T-cell (primary cell): ENCODE measurements around the gene FMN2. TPM values are rescaled to one million over a fixed set of nuclear protein-coding genes. Genes with fewer than 3 reads are reported as not detected.

Source experiments
- ATAC-seq, 4 experiments: fragments of 200-7000 bp in 3 of 4; fragments of 150-1000 bp in 1 of 4; cut with Tn5 transposase; replicated peaks in 1 of 4; 1 replicate in 3 of 4; 2 replicates in 1 of 4; pipeline ENCODE4 v1.10.0; 2021; ENCODE audit warnings: moderate library complexity in 3 of 4, mild to moderate bottlenecking in 2 of 4, moderate number of reproducible peaks in 1 of 4
- CTCF ChIA-PET, 2 donors: fragments of 300-600 bp; sonication (Branson Sonifier 250); formaldehyde crosslinking; loops; one replicate each; lab custom pipeline; 2022; ENCODE audit warnings: antibody characterized with exemption in 2 of 2; lab: Charles Lee
- POLR2A ChIA-PET, 2 donors: fragments of 300-600 bp; sonication (Branson Sonifier 250); formaldehyde crosslinking; loops; one replicate each; lab custom pipeline; 2022; ENCODE audit warnings: antibody characterized with exemption in 2 of 2; lab: Charles Lee
- DNase-seq, 35 experiments: peaks; one replicate each; pipeline versions ENCODE4 v3.0.0 to v3.0.0-alpha.2; 2013 to 2023
- H3K27ac ChIP-seq: one replicate; pipeline ENCODE4 v1.5.1; 2013; ENCODE audit warnings: low read length
- H3K27me3 ChIP-seq, 2 experiments: replicated peaks in 1 of 2; 1 replicate in 1 of 2; 2 replicates in 1 of 2; pipeline versions ENCODE4 v1.6.1 to v1.7.0; 2013; ENCODE audit warnings: low read length in 1 of 2, mixed read lengths in 1 of 2; ENCODE audit not compliant: control insufficient read depth in 2 of 2, insufficient read depth in 2 of 2; ENCODE audit errors: extremely low read depth in 1 of 2
- H3K36me3 ChIP-seq, 2 donors: 1 replicate in 1 of 2; 2 replicates in 1 of 2; pipeline versions ENCODE4 v1.6.1 to v1.7.0; 2013; ENCODE audit warnings: low read length in 1 of 2; ENCODE audit not compliant: control insufficient read depth in 2 of 2, insufficient read depth in 1 of 2; ENCODE audit errors: extremely low read depth in 1 of 2
- H3K4me1 ChIP-seq, 2 experiments: 1 replicate in 1 of 2; 2 replicates in 1 of 2; pipeline versions ENCODE4 v1.6.1 to v1.7.0; 2013; ENCODE audit warnings: low read length in 2 of 2, mixed read lengths in 1 of 2; ENCODE audit not compliant: insufficient read depth in 2 of 2, control insufficient read depth in 1 of 2; ENCODE audit errors: extremely low read depth in 1 of 2
- H3K4me3 ChIP-seq, 2 donors: 1 replicate in 1 of 2; 2 replicates in 1 of 2; pipeline versions ENCODE4 v1.5.1 to v1.7.0; 2013; ENCODE audit warnings: mild to moderate bottlenecking in 2 of 2, low read length in 1 of 2, moderate library complexity in 1 of 2; ENCODE audit not compliant: control insufficient read depth in 1 of 2; ENCODE audit errors: extremely low read depth in 1 of 2
- H3K9me3 ChIP-seq: 2 replicates; pipeline ENCODE4 v1.7.0; 2013
- H3K27ac Mint-ChIP-seq, 2 donors: one replicate each; pipeline ENCODE4 v1.8.0; 2020 to 2021; ENCODE audit warnings: mild to moderate bottlenecking in 2 of 2, mixed read lengths in 2 of 2
- H3K27me3 Mint-ChIP-seq, 2 donors: one replicate each; pipeline ENCODE4 v1.8.0; 2021 to 2022; ENCODE audit warnings: mixed read lengths in 2 of 2
- H3K36me3 Mint-ChIP-seq: one replicate; pipeline ENCODE4 v1.8.0; 2021; ENCODE audit warnings: mixed read lengths
- H3K4me1 Mint-ChIP-seq, 3 donors: one replicate each; pipeline ENCODE4 v1.8.0; 2020 to 2022; ENCODE audit warnings: mixed read lengths in 3 of 3, mild to moderate bottlenecking in 1 of 3
- H3K4me3 Mint-ChIP-seq, 3 donors: one replicate each; pipeline ENCODE4 v1.8.0; 2020 to 2022; ENCODE audit warnings: mild to moderate bottlenecking in 3 of 3, mixed read lengths in 3 of 3, moderate library complexity in 3 of 3
- H3K9me3 Mint-ChIP-seq, 3 donors: one replicate each; pipeline ENCODE4 v1.8.0; 2020 to 2022; ENCODE audit warnings: mixed read lengths in 3 of 3
- WGBS: methylation state at CpG from one replicate; pipeline ENCODE4 v1.1.5; 2013; ENCODE audit warnings: missing lambda C conversion rate; ENCODE audit not compliant: insufficient coverage; 5-methylcytosine and 5-hydroxymethylcytosine counted together
- total RNA-seq, 35 experiments: library from RNA in 6 of 35; stranded (reverse) in 6 of 35; fragments of 120-200 nt in 1 of 35; gene quantifications; one replicate each; pipeline versions ENCODE4 v1.2.1 to v1.2.4 and lab custom pipeline; 2013 to 2026

FMN2 gene
- total RNA-seq, 5 donors from 2014 or later (not counting 1 experiment from before 2014, with no cell fraction given): not detected

DNA sequence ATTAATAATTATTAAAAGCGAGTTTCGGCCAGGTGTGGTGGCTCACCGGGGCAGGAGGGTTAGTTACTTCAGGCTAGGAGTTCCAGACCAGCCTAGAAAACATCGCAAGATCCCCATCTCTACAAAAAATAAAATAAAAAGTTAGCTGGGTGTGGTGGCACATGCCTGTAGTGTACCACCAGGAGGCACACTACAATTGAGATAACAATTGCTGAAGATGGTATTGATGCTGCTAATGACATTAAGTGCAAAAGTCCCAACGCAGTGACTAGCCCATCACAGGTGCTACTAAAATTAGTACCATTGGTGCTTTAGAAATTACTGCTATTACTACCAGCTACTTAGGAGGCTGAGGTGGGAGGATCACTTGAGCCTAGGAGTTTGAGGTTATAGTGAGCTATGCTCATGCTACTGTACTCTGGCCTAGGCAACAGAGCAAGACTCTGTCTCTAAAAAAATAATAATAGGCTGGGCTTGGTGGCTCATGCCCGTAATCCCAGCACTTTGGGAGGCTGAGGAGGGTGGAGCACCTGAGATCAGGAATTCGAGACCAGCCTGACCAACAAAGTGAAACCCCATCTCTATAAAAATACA lies 363.6 kb downstream of the FMN2 start:
- no peaks in the 10 kb centered on the region for H3K27me3 Mint-ChIP-seq
- H3K4me1 Mint-ChIP-seq: no peaks in the 10 kb centered on the region
- no peaks in the 10 kb centered on the region for H3K36me3 Mint-ChIP-seq
- 60% methylated on average over 1 of the region's 7 CpGs for WGBS
- ChIA-PET CTCF (interaction anchor here in 1 of 2 donors (0.7 to 2.2 kb wide), 11 partner anchors 9 to 599 kb away, joined by 3 to 13 read pairs (median 4); no protein-coding TSS in a partner anchor), POLR2A (no interaction called here)
- no peak overlapping the region for H3K27ac Mint-ChIP-seq
- no peaks in the 10 kb centered on the region for H3K9me3 Mint-ChIP-seq
- no peak overlapping the region for H3K4me3 ChIP-seq
- ATAC-seq (no peak), DNase-seq (peak in 6 of 35 experiments; percentile 0 to 47 (median 2))
- H3K4me3 Mint-ChIP-seq: no peak overlapping the region
- no peaks in the 10 kb centered on the region for H3K9me3 ChIP-seq
- no peaks in the 10 kb centered on the region for H3K27me3 ChIP-seq
- no peaks in the 10 kb centered on the region for H3K4me1 ChIP-seq
- no peak overlapping the region for H3K27ac ChIP-seq
- no peaks in the 10 kb centered on the region for H3K36me3 ChIP-seq

DNA sequence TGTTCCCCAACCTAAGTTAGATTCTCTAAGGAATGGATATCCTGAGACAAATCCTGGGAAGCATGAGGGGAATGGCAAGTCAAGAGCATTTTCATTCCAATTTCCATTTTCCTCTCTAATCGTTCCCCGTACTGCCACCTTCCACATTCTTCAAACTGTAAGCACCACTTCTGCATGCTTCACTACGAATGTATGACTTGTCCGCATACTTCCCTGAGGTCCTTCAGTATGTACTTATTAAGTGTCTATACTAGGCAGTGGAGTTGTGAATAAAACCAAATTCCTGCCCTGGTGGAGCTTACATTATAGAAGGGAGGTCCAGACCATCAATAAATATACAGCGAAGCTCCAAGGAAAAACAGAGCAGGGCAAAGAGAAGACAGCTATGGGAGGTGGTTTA lies 365.5 kb downstream of the FMN2 start:
- ChIA-PET POLR2A (no interaction called here), CTCF (interaction anchor here in 1 of 2 donors (1.6 kb wide), 2 partner anchors 9 to 234 kb away, joined by 5 to 6 read pairs; no protein-coding TSS in a partner anchor)

DNA sequence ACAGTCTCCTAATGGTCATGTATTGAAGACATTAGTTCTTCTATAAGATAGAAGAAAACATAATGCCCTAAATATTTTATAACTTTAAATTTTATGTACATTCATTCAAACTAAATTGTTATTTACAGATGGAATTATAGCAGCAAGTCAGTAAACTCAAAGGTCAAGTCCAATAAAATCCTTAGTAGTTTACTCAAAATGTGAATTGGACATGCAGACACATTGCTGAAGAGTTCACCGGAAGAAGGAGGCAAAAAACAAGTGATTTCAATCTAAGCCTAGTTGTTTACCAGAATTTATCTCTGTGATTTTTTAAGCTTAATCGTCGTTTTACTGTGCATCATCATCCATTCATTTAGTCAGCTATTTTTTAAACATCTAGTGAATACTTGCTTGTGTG lies 370.6 kb downstream of the FMN2 start:
- ChIA-PET POLR2A (no interaction called here), CTCF (no interaction called here)
- DNase-seq (no peak), ATAC-seq (no peak)
- Histone ChIP-seq H3K4me1 (no peaks in the 10 kb centered on the region), H3K36me3 (no peaks in the 10 kb centered on the region), H3K27ac (no peak overlapping the region), H3K4me3 (no peak overlapping the region), H3K27me3 (no peaks in the 10 kb centered on the region), H3K9me3 (no peaks in the 10 kb centered on the region)
- no peaks in the 10 kb centered on the region for H3K27me3 Mint-ChIP-seq
- peaks cover 0 to 13% (median 10%) of the 10 kb centered on the region in 3 donors for H3K4me1 Mint-ChIP-seq
- no peak overlapping the region for H3K27ac Mint-ChIP-seq
- WGBS: no CpG with 5 or more reads among the region's 3 CpGs
- peaks cover 0 to 5% (median 0%) of the 10 kb centered on the region in 3 donors for H3K9me3 Mint-ChIP-seq
- no peaks in the 10 kb centered on the region for H3K36me3 Mint-ChIP-seq
- no peak overlapping the region for H3K4me3 Mint-ChIP-seq

More for the DNA sequence above, 365.5 kb downstream of the FMN2 start:
- ATAC-seq: no peak
- H3K4me1 Mint-ChIP-seq: no peaks in the 10 kb centered on the region
- H3K9me3 ChIP-seq: no peaks in the 10 kb centered on the region
- no peak overlapping the region for H3K27ac ChIP-seq
- no CpG with 5 or more reads among the region's 5 CpGs for WGBS
- DNase-seq: no peak
- no peak overlapping the region for H3K4me3 ChIP-seq
- H3K4me1 ChIP-seq: no peaks in the 10 kb centered on the region
- H3K27ac Mint-ChIP-seq: no peak overlapping the region
- no peaks in the 10 kb centered on the region for H3K9me3 Mint-ChIP-seq
- H3K36me3 Mint-ChIP-seq: no peaks in the 10 kb centered on the region
- H3K36me3 ChIP-seq: no peaks in the 10 kb centered on the region
- H3K4me3 Mint-ChIP-seq: no peak overlapping the region
- no peaks in the 10 kb centered on the region for H3K27me3 Mint-ChIP-seq
- no peaks in the 10 kb centered on the region for H3K27me3 ChIP-seq

DNA sequence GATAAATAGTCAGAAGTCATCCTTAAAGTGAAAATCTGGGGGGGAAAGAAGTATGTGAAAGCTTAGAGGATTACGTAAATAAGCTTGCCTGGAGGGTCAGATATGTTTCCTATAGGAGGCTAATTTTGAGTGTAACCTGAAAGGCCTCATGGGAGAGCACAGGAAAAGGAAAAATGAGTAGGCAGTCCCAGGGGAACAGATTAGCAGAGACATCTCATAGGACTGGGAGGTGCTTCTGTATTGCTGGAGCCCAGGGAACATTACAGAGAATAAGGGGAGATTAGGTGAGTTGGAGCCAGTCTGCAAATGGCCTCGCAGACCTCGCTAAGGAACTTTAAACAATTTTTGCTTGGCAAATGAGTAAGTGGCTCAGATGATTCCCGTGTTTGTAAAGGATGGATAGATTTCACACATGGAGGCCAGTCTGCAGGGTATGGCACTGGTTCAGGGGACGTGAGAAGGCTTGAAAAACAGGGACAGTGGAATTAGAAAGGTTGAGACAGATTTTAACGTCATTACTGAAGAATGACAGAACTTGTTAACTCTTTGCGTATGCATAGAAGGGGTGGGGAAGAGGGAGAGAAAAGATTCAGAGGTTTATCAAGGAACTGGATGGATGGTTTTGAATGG lies 371.2 kb downstream of the FMN2 start:
- H3K4me3 Mint-ChIP-seq: no peak overlapping the region
- peaks cover 0 to 13% (median 10%) of the 10 kb centered on the region in 3 donors for H3K4me1 Mint-ChIP-seq
- POLR2A ChIA-PET: no interaction called here
- Histone ChIP-seq H3K27me3 (no peaks in the 10 kb centered on the region), H3K27ac (no peak overlapping the region), H3K9me3 (no peaks in the 10 kb centered on the region), H3K36me3 (no peaks in the 10 kb centered on the region), H3K4me3 (no peak overlapping the region), H3K4me1 (no peaks in the 10 kb centered on the region)
- H3K27me3 Mint-ChIP-seq: no peaks in the 10 kb centered on the region
- peaks cover 0 to 5% (median 0%) of the 10 kb centered on the region in 3 donors for H3K9me3 Mint-ChIP-seq
- no peak for ATAC-seq
- CTCF ChIA-PET: interaction anchor here in 1 of 2 donors (1.4 kb wide), 1 partner anchor 8 kb away, joined by 3 read pairs; no protein-coding TSS in a partner anchor
- WGBS: 77% methylated on average over 7 of the region's 7 CpGs
- H3K36me3 Mint-ChIP-seq: no peaks in the 10 kb centered on the region
- no peak for DNase-seq
- H3K27ac Mint-ChIP-seq: no peak overlapping the region

DNA sequence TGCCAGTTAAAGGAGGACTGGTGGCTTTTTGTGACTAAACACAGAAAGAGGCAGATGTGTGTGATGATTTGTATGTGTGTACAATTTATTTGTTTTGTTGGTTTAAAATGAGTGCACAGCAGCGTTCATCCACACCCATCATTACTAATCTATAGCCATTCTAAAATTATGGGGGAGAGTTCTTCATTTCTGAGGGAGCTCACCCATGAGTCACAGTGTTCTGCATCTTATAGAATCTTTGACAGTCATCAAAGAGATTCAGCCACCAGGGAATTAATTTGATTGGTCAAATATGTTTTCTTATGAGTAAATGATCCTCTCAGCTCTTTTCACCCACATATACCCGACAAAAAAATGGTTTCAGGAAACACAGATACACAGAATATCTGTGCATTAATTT lies 372.4 kb downstream of the FMN2 start:
- no peak for ATAC-seq
- H3K9me3 Mint-ChIP-seq: peaks cover 0 to 5% (median 0%) of the 10 kb centered on the region in 3 donors
- no CpG with 5 or more reads among the region's 2 CpGs for WGBS

DNA sequence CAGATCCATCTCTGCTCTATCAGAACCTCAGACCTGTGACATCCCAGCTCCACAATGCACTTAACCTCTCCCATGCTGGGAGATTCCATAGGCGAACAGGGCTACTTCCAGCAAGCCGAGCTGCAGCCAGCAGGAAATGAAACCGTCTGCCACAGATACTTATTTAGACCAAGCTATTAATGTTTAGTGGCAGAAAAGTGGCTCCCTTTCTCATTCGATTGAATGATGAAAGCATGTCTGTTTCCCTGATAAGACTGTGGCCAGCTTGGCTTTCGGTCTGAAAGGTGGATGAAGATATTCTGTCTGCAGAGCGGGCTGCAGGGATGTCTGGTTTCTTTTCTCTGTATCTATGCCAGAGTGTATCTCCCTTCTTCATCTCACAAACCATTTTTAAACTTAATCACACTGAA lies 373.9 kb downstream of the FMN2 start:
- ChIA-PET POLR2A (no interaction called here), CTCF (interaction anchor here in 1 of 2 donors (1.4 to 1.8 kb wide), 2 partner anchors 8 to 141 kb away, joined by 5 read pairs; no protein-coding TSS in a partner anchor)
- no peaks in the 10 kb centered on the region for H3K27me3 ChIP-seq
- no peaks in the 10 kb centered on the region for H3K36me3 Mint-ChIP-seq
- ATAC-seq (no peak), DNase-seq (no peak)
- H3K4me3 Mint-ChIP-seq: no peak overlapping the region
- no peak overlapping the region for H3K27ac Mint-ChIP-seq
- WGBS: no CpG with 5 or more reads among the region's 6 CpGs
- no peaks in the 10 kb centered on the region for H3K36me3 ChIP-seq
- peaks cover 0 to 13% (median 10%) of the 10 kb centered on the region in 3 donors for H3K4me1 Mint-ChIP-seq
- H3K9me3 ChIP-seq: no peaks in the 10 kb centered on the region
- H3K9me3 Mint-ChIP-seq: peaks cover 0 to 5% (median 0%) of the 10 kb centered on the region in 3 donors
- no peak overlapping the region for H3K27ac ChIP-seq
- no peaks in the 10 kb centered on the region for H3K4me1 ChIP-seq
- H3K27me3 Mint-ChIP-seq: no peaks in the 10 kb centered on the region
- no peak overlapping the region for H3K4me3 ChIP-seq

More for the DNA sequence above, 372.4 kb downstream of the FMN2 start:
- POLR2A ChIA-PET: interaction anchor here in 1 of 2 donors (0.5 kb wide), 1 partner anchor 79 kb away, joined by 3 read pairs; no protein-coding TSS in a partner anchor
- CTCF ChIA-PET: interaction anchor here in 1 of 2 donors (0.8 to 1.4 kb wide), 3 partner anchors 9 to 144 kb away, joined by 3 to 5 read pairs (median 3); no protein-coding TSS in a partner anchor
- no peak overlapping the region for H3K4me3 Mint-ChIP-seq
- peaks cover 0 to 13% (median 10%) of the 10 kb centered on the region in 3 donors for H3K4me1 Mint-ChIP-seq
- no peak overlapping the region for H3K4me3 ChIP-seq
- H3K9me3 ChIP-seq: no peaks in the 10 kb centered on the region
- H3K27ac ChIP-seq: no peak overlapping the region
- H3K4me1 ChIP-seq: no peaks in the 10 kb centered on the region
- H3K27me3 ChIP-seq: no peaks in the 10 kb centered on the region
- no peak overlapping the region for H3K27ac Mint-ChIP-seq
- H3K36me3 ChIP-seq: no peaks in the 10 kb centered on the region
- DNase-seq: no peak
- no peaks in the 10 kb centered on the region for H3K27me3 Mint-ChIP-seq
- H3K36me3 Mint-ChIP-seq: no peaks in the 10 kb centered on the region
